Measurements from ENCODE around the gene SLX4.

SLX4 gene

DNA sequence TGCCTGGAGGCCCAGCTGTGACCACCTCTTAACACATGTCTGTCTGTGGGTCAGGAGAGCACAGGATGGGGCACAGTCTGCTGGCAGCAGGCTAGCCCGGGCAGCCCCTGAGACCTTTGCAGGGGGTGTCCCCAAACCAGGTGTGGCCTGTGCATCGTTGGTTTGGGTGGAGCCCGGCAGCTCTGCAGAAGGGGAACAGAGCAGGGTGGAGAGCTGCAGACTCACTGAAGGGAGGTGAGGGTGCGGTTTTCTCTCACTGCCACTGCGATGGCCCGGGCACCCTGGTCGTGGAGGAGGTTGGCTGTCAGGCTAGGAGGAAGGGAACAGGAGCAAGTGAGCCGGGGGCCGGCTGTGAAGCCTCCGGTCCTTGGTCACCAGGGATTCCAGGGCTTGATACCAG lies 63.0 kb downstream of the SLX4 start:
- DNase-seq: no peak

DNA sequence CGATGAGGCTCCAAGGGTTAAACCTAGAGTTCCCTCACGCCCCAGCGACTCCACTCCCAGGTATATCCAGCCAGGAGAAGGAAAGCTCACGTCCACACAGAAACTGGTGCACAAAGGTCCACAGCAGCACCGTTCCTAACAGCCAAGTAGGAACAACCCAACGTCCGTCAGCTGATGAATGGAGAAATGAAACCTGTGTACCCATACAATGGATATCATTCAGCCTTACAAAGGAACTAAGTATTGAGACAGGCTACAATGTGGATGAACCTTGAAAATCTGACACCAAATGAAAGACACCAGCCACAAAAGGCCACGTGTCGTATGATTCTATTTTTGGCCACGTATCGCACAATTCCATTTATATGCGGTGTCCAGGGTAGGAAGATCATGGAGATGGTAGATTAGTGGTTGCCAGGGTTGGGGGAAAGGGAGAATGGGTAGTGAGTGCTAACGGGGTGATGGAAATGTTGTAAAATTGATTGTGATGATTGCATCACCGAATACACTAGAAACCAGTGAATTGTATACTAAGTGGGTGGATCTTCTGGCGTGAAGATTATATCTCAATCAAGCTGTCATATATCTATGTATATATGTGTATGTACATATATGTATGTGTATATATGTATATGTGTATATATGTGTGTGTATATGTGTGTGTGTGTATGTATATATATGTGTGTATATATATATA lies 64.3 kb downstream of the SLX4 start:
- no peak for DNase-seq

GRCh38 chr16:3542601-3543373 lies 68.6 kb downstream of the SLX4 start:
- no peak for DNase-seq

DNA sequence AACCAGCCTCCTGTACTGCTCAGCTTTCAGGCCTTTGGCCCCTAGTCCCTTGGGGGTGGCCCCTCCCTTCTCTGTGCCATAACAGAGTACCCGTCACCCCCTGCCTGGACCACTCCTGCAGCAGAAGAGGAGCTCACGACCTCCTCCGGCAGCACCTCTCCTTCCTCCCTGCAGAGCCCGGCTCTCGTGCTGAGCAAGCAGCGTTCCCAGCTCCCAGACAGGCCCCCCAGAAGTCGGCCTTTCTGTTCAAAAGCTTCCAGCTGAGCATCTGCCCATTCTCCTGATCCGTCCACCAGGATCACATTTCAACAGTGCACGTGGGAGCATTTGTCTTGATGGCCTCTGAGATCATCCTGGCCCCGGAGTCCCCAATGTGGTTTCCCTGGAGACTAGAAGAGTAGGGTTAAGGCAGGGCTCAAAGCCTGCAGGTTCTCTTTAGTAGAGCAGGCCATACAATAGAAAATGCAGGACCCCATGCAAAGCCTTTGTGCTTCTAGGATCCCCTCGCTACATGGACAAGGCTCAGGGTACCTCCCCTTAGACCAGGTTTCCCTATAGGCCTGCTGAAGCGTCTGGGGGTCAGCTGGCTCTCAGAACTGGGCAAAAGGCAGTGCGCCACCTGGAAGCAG lies 69.8 kb downstream of the SLX4 start:
- no peak for DNase-seq

DNA sequence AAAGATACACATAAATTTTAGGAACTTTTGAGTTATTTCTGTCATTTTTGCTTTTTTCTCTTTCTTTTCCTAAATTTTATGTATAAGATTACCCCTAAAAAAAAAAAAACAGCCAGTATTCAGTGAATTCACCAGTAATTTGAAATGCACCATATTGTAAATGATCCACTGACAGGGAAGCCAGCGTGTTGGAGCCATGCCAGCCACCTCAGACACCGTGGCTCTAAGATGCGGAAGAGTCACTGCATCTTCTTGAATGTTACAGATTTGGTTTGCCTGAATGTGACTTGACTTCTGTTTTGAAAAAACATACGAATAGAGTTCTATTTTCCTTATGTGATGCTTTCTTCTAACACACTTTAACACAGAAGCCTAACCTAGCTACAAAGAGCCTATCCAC lies 73.2 kb downstream of the SLX4 start:
- DNase-seq: no peak

DNA sequence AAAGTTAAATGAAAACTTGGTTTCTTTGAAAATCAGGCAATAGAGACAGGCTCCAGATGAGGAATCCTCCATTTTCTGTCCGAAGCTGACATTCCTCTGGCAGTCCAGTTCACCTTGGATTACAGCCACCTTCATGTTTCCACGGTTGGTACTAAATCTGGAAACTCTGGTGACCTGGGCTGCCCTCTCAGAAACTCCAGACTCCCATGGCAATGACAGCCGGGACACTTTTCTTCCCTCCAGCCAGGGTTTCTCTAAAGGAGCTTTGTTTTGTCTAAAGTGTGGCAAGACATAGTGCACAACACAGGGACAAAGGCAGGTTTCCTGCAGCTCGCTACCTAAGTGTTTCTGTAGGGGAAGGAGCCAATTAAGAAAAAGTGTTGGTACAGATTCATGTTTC lies 74.6 kb downstream of the SLX4 start:
- no peak for DNase-seq

- DNase-seq: no peak
Measured at GRCh38 chr16:3536271-3536731, 75.1 kb downstream of the SLX4 start.

DNA sequence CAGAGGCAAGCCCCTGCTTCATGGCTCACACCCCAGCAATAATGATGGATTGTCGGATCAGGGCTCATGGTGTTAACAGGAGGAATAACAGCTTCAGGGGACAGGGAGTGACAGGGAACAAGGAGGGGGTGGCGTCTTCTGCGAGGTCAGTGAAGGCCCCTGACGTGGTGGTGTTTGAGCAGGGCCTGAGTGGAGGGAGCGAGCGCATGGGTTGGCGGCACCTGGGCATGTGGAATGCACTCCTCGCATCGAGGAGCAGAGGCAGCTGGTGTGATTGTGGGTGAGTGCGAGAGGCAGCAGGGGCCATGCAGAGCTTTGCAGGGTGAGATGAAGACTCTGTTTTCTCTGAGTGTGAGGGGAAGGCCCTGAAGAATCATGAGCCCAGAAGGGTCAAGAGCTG lies 77.3 kb downstream of the SLX4 start:
- no peak for DNase-seq

DNA sequence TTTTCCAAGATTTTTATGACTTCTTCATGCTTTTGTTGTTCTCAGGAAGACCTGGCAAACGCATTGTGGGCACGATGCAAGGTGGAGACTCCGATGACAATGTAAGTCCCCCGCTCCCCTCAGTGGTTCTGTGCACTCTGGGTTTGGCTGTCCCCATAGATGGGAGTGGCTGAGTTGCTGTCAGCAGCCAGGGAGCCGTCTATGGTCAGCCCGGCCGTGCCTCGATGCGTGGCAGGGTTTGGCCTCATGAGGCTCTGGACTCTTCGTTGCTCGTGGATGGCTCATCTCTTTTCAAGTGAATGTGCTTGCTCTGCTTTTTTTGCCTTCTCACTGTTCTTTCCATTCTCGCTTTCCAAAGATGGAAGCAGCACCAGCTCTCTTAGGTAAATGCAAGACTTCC lies 78.7 kb downstream of the SLX4 start:
- DNase-seq: no peak
